H9 (cell line): ENCODE measurements around the gene NGDN. TPM values are rescaled to one million over a fixed set of nuclear protein-coding genes. Genes with fewer than 3 reads are reported as not detected.

Experiments
- DNase-seq: peaks from one replicate; pipeline ENCODE4 v3.0.0-alpha.2; 2017
- H2AFZ ChIP-seq: one replicate; pipeline ENCODE4 v1.6.1; 2013; ENCODE audit warnings: mild to moderate bottlenecking, low read length, control low read depth, moderate library complexity
- H2AK5ac ChIP-seq: 2 replicates; pipeline ENCODE4 v1.6.1; 2013; ENCODE audit warnings: low read length, control low read depth, mixed read lengths; ENCODE audit not compliant: insufficient read length
- H2BK120ac ChIP-seq: one replicate; pipeline ENCODE4 v1.6.1; 2013; ENCODE audit warnings: low read depth, mild to moderate bottlenecking, low read length, control low read depth, inconsistent platforms; ENCODE audit not compliant: poor library complexity, severe bottlenecking
- H2BK12ac ChIP-seq: 2 replicates; pipeline ENCODE4 v1.6.1; 2013; ENCODE audit warnings: low read length, control low read depth, mixed read lengths, low read depth; ENCODE audit not compliant: insufficient read length
- H2BK15ac ChIP-seq: 2 replicates; pipeline ENCODE4 v1.6.1; 2013; ENCODE audit warnings: low read depth, low read length, control low read depth
- H2BK20ac ChIP-seq: one replicate; pipeline ENCODE4 v1.6.1; 2013; ENCODE audit warnings: low read depth, mild to moderate bottlenecking, low read length, control low read depth, inconsistent platforms; ENCODE audit not compliant: poor library complexity, severe bottlenecking
- H2BK5ac ChIP-seq: 2 replicates; pipeline ENCODE4 v1.6.1; 2013; ENCODE audit warnings: low read length, control low read depth, mixed read lengths; ENCODE audit not compliant: insufficient read length
- H3K14ac ChIP-seq: 2 replicates; pipeline ENCODE4 v1.6.1; 2013; ENCODE audit warnings: low read length, control low read depth; ENCODE audit not compliant: insufficient read depth
- H3K18ac ChIP-seq: 2 replicates; pipeline ENCODE4 v1.6.1; 2013; ENCODE audit warnings: low read depth, mild to moderate bottlenecking, mixed read lengths, low read length, control low read depth; ENCODE audit not compliant: insufficient read length
- H3K23ac ChIP-seq: 2 replicates; pipeline ENCODE4 v1.6.1; 2013; ENCODE audit warnings: low read length, control low read depth, mixed read lengths, low read depth; ENCODE audit not compliant: insufficient read length
- H3K23me2 ChIP-seq: 2 replicates; pipeline ENCODE4 v1.6.1; 2013; ENCODE audit warnings: low read depth, mild to moderate bottlenecking, mixed read lengths, low read length, control low read depth; ENCODE audit not compliant: insufficient read length, poor library complexity, severe bottlenecking
- H3K27ac ChIP-seq: 2 replicates; pipeline ENCODE4 v1.5.1; 2013; ENCODE audit warnings: low read length, control low read depth, mixed read lengths, low read depth; ENCODE audit not compliant: insufficient read length
- H3K27me3 ChIP-seq: 2 replicates; pipeline ENCODE4 v1.6.1; 2013; ENCODE audit warnings: low read length, control low read depth, inconsistent platforms; ENCODE audit not compliant: insufficient read depth
- H3K4ac ChIP-seq: 2 replicates; pipeline ENCODE4 v1.6.1; 2013; ENCODE audit warnings: low read depth, mild to moderate bottlenecking, control low read depth, inconsistent platforms, low read length, moderate library complexity
- H3K4me1 ChIP-seq: 2 replicates; pipeline ENCODE4 v1.6.1; 2013; ENCODE audit warnings: low read length, control low read depth, inconsistent platforms; ENCODE audit not compliant: insufficient read depth
- H3K4me2 ChIP-seq: 2 replicates; pipeline ENCODE4 v1.6.1; 2013; ENCODE audit warnings: low read length, control low read depth, mixed read lengths; ENCODE audit not compliant: insufficient read length, insufficient read depth
- H3K56ac ChIP-seq: 2 replicates; pipeline ENCODE4 v1.6.1; 2013; ENCODE audit warnings: low read depth, mild to moderate bottlenecking, mixed read lengths, low read length, control low read depth; ENCODE audit not compliant: insufficient read length
- H3K79me1 ChIP-seq: 2 replicates; pipeline ENCODE4 v1.6.1; 2013; ENCODE audit warnings: low read depth, mild to moderate bottlenecking, moderate library complexity, low read length, control low read depth, inconsistent platforms; ENCODE audit not compliant: insufficient read depth, poor library complexity, severe bottlenecking
- H3K79me2 ChIP-seq: 2 replicates; pipeline ENCODE4 v1.6.1; 2013; ENCODE audit warnings: low read length, control low read depth, inconsistent platforms; ENCODE audit not compliant: insufficient read depth
- H3K9ac ChIP-seq: 2 replicates; pipeline ENCODE4 v1.6.1; 2013; ENCODE audit warnings: low read length, control low read depth, mixed read lengths; ENCODE audit not compliant: insufficient read length; ENCODE audit errors: extremely low read depth
- H3K9me3 ChIP-seq: one replicate; pipeline ENCODE4 v1.6.1; 2013; ENCODE audit warnings: low read depth, low read length, inconsistent platforms; ENCODE audit not compliant: control insufficient read depth
- H3T11ph ChIP-seq: one replicate; pipeline ENCODE4 v1.6.1; 2013; ENCODE audit warnings: mild to moderate bottlenecking, low read length, control low read depth, inconsistent platforms
- H4K20me1 ChIP-seq: one replicate; pipeline ENCODE4 v1.6.1; 2013; ENCODE audit not compliant: control insufficient read depth, insufficient read length, insufficient read depth
- H4K5ac ChIP-seq: 2 replicates; pipeline ENCODE4 v1.6.1; 2013; ENCODE audit warnings: low read depth, mild to moderate bottlenecking, mixed read lengths, low read length, control low read depth; ENCODE audit not compliant: insufficient read length
- H4K8ac ChIP-seq: replicated peaks from 2 replicates; pipeline ENCODE4 v1.6.1; 2013; ENCODE audit warnings: low read length, control low read depth, mixed read lengths, low read depth; ENCODE audit not compliant: insufficient read length
- H4K91ac ChIP-seq: 2 replicates; pipeline ENCODE4 v1.6.1; 2013; ENCODE audit warnings: low read depth, mild to moderate bottlenecking, moderate library complexity, mixed read lengths, low read length, control low read depth; ENCODE audit not compliant: insufficient read length
- H3K27ac Mint-ChIP-seq, 3 experiments: 2 replicates in 2 of 3; 3 replicates in 1 of 3; pipeline ENCODE4 v1.8.0; 2020 to 2021; ENCODE audit warnings: mixed read lengths in 3 of 3, mild to moderate bottlenecking in 1 of 3, moderate library complexity in 1 of 3
- H3K27me3 Mint-ChIP-seq: 2 replicates; pipeline ENCODE4 v1.8.0; 2021; ENCODE audit warnings: low read depth, mild to moderate bottlenecking, moderate library complexity, mixed read lengths
- H3K36me3 Mint-ChIP-seq, 3 experiments: 2 replicates in 2 of 3; 3 replicates in 1 of 3; pipeline ENCODE4 v1.8.0; 2020 to 2021; ENCODE audit warnings: low read depth in 3 of 3, mixed read lengths in 3 of 3; ENCODE audit not compliant: insufficient read depth in 1 of 3
- H3K4me1 Mint-ChIP-seq, 2 experiments: 2 replicates each; pipeline ENCODE4 v1.8.0; 2020; ENCODE audit warnings: mixed read lengths in 2 of 2
- H3K4me3 Mint-ChIP-seq, 2 experiments: 2 replicates in 1 of 2; 3 replicates in 1 of 2; pipeline ENCODE4 v1.8.0; 2020 to 2021; ENCODE audit warnings: mild to moderate bottlenecking in 2 of 2, mixed read lengths in 2 of 2, moderate library complexity in 1 of 2
- H3K9me3 Mint-ChIP-seq, 2 experiments: 2 replicates in 1 of 2; 3 replicates in 1 of 2; pipeline ENCODE4 v1.8.0; 2020; ENCODE audit warnings: mild to moderate bottlenecking in 2 of 2, mixed read lengths in 2 of 2, moderate library complexity in 1 of 2
- CTCF ChIP-seq: fragments of 200-600 bp; sonication (generic); conservative IDR thresholded peaks from 3 replicates; pipeline ENCODE4 v1.8.0; 2021; ENCODE audit warnings: antibody characterized with exemption, mild to moderate bottlenecking
- WGBS: extraction: QIAGEN DNeasy Blood & Tissue Kit; methylation state at CpG from one replicate; pipeline ENCODE4 v1.1.7; 2013; ENCODE audit warnings: missing lambda C conversion rate, low lambda C conversion rate, mixed read lengths; ENCODE audit not compliant: insufficient read length; ENCODE audit errors: extremely low coverage; 5-methylcytosine and 5-hydroxymethylcytosine counted together
- total RNA-seq: library from RNA; stranded (reverse); gene quantifications from 2 replicates; pipeline ENCODE4 v1.2.1, GENCODE V29; 2021

The NGDN gene
- total RNA-seq, 1 experiment from 2014 or later = 53.1 TPM

- Histone ChIP-seq H2BK5ac (no peak overlapping the region), H3K4ac (no peak overlapping the region), H3K79me1 (no peaks in the 10 kb centered on the region), H2BK12ac (no peak overlapping the region), H2BK15ac (no peak overlapping the region), H3K23me2 (peaks cover 2% of the 10 kb centered on the region), H3K9me3 (no peaks in the 10 kb centered on the region), H2AFZ (no peak overlapping the region), H4K8ac (no peak overlapping the region), H4K5ac (no peak overlapping the region), H3T11ph (no peak overlapping the region), H3K27me3 (no peaks in the 10 kb centered on the region), H4K91ac (no peak overlapping the region), H3K27ac (no peak overlapping the region), H3K56ac (no peak overlapping the region), H2BK120ac (no peak overlapping the region), H3K23ac (no peak overlapping the region), H4K20me1 (no peaks in the 10 kb centered on the region), H3K9ac (no peak overlapping the region), H3K4me1 (no peaks in the 10 kb centered on the region; the same call in 1 of the 2 replicates), H3K14ac (no peak overlapping the region), H2AK5ac (no peak overlapping the region), H3K18ac (no peak overlapping the region), H3K79me2 (no peaks in the 10 kb centered on the region), H3K4me2 (no peak overlapping the region), H2BK20ac (no peak overlapping the region)
- H3K9me3 Mint-ChIP-seq = no peaks in the 10 kb centered on the region; a peak in 1 of 5 replicates
- TF ChIP-seq CTCF = no peak
- 0 out of 7 replicates have a peak overlapping the region, but pooled peaks of 1 of the 3 experiments have one; percentile 27 for H3K27ac Mint-ChIP-seq
- peaks cover 18 to 19% of the 10 kb centered on the region in 2 experiments for H3K4me1 Mint-ChIP-seq
- no peak overlapping the region for H3K4me3 Mint-ChIP-seq
- no peaks in the 10 kb centered on the region for H3K36me3 Mint-ChIP-seq
- WGBS = no CpG with 5 or more reads among the region's 2 CpGs
- peaks cover 56% of the 10 kb centered on the region for H3K27me3 Mint-ChIP-seq
- no peak for DNase-seq
Measured at GRCh38 chr14:23430723-23431085, 38.8 kb upstream of the NGDN start.
